MG63 (cell line): Measurements from ENCODE around the gene TPPP2. TPM values are rescaled to one million over a fixed set of nuclear protein-coding genes. Genes with fewer than 3 reads are reported as not detected.

ENCODE experiments used
- DNase-seq: peaks from one replicate; pipeline ENCODE4 v3.0.0-alpha.2; 2020
- H3K27me3 ChIP-seq: fragments of 250-450 bp; sonication (Bioruptor Pico); 2 replicates; pipeline ENCODE4 v1.5.1; 2020; ENCODE audit warnings: mild to moderate bottlenecking, moderate library complexity
- H3K36me3 ChIP-seq: fragments of 250-450 bp; sonication (Bioruptor Pico); 2 replicates; pipeline ENCODE4 v1.5.1; 2020; ENCODE audit warnings: mild to moderate bottlenecking, moderate library complexity
- H3K4me3 ChIP-seq: fragments of 250-450 bp; sonication (Bioruptor Pico); 2 replicates; pipeline ENCODE4 v1.5.1; 2020; ENCODE audit warnings: mild to moderate bottlenecking, moderate library complexity
- H3K9me3 ChIP-seq: fragments of 250-450 bp; sonication (Bioruptor Pico); 2 replicates; pipeline ENCODE4 v1.5.1; 2020; ENCODE audit warnings: mild to moderate bottlenecking, moderate library complexity
- total RNA-seq: library from RNA; depleted of rRNA; stranded (reverse); fragments of >200 nt; shearing (Covaris generic); gene quantifications from 2 replicates; pipeline ENCODE4 v1.2.3, GENCODE V29; 2014; ENCODE audit warnings: low replicate concordance

The TPPP2 gene
- total RNA-seq, 1 experiment from 2014 or later, result not detected

DNA sequence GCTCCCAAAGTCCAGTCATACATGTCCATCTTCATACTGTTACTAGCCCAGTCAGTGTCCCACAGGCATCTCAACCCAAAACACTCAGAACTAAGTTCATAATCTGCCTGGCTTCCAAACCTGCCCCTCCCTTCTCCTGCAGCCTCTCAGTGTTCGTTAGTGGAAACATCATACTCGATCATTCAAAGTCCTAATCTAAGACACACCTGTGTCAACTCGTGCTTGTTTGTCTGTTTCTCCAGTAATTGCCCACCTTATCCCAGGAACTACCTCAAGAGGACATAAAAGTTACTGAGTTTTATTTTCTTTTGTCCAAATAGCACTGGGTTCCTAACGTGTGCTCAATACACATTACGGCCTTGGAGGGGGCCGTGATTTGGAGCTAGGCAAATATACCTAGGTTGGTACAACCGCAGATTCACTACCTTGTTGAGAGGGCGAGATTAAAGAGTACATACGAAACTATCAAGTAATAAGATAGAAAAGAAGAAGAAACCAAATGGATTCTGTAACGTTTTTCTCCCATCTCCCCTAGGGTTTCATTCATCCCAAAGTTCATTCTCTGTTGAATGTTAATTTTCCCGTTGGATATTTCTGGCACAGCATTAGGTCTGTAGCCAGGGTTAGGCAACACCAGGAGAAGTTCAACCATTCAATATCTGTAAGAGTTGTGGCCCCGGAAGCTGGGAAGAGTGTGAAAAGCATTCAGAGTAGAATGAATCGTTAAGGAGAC is 30.8 kb downstream of the TPPP2 start:
- no peak for DNase-seq
- Histone ChIP-seq H3K36me3 (no peaks in the 10 kb centered on the region), H3K27me3 (no peaks in the 10 kb centered on the region), H3K4me3 (no peak overlapping the region), H3K9me3 (no peaks in the 10 kb centered on the region)

DNA sequence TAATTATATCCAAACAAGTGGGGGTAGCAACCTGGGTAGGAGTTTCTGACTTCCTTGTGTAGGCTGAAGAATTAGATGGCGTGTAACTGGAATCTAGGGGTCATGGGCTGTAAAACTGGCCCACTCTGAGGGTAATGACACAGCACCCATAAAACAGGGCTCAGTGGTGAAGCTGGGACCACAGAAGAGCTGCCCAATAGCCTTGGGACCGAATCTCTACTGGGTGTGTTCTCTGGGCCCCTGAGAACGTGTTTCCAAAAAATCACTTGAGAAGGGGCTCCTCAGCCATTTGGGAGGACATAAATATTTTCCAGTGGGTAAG is 31.3 kb downstream of the TPPP2 start:
- no peak for DNase-seq
- Histone ChIP-seq H3K4me3 (no peak overlapping the region), H3K27me3 (no peaks in the 10 kb centered on the region), H3K36me3 (no peaks in the 10 kb centered on the region), H3K9me3 (no peaks in the 10 kb centered on the region)

DNA sequence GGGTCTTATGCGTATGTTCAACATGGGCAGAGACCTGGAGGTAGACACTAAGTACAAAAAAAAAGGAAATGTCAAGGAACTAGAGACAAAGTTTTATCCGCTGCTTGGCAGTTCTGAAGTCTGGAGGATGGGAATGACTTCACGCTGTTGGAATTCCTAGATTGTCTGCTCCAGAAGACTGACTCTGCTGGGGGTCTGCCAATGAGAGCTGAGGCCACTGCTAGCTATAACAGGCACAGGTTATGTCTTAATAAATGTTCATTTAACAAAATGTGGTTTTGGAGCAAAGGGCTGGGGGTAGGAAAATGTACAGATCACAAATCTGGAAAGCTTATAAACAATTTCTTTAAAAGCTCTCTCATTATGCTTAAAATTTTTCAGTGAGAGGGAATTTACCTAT is 33.5 kb downstream of the TPPP2 start:
- no peaks in the 10 kb centered on the region for H3K36me3 ChIP-seq
- no peaks in the 10 kb centered on the region for H3K9me3 ChIP-seq
- no peak overlapping the region for H3K4me3 ChIP-seq
- peak; percentile 39 for DNase-seq
- no peaks in the 10 kb centered on the region for H3K27me3 ChIP-seq

DNA sequence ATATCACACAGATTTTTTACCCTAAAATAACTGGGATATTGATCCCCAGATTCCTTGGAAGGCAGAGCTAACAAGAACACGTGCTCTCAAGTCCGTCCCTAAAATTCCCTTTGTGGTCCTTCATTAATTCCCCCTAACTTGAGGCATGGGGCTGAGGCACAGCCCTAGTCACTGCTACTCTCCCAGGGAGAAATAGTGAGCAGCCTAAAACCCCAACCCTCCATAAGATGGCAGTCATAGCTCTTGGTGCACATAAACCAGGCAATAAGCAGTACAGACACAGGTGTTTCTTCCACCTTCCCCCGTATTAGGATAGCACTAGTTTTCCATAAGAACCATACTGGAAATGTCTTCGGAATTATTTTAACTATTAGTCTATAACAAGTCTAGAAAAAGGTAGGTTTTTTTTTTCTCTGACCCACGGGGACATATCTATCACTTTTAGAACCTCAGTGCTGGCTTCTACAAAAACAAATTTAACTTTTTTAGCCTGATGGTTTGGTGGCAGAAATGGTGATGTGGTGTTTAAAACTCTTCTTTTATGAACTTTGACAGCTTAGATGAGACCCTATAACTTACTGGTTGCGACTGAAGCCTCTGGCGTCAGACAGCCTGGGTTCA is 37.0 kb downstream of the TPPP2 start:
- Histone ChIP-seq H3K27me3 (no peaks in the 10 kb centered on the region), H3K9me3 (no peaks in the 10 kb centered on the region), H3K4me3 (no peak overlapping the region), H3K36me3 (no peaks in the 10 kb centered on the region)
- DNase-seq, result no peak

DNA sequence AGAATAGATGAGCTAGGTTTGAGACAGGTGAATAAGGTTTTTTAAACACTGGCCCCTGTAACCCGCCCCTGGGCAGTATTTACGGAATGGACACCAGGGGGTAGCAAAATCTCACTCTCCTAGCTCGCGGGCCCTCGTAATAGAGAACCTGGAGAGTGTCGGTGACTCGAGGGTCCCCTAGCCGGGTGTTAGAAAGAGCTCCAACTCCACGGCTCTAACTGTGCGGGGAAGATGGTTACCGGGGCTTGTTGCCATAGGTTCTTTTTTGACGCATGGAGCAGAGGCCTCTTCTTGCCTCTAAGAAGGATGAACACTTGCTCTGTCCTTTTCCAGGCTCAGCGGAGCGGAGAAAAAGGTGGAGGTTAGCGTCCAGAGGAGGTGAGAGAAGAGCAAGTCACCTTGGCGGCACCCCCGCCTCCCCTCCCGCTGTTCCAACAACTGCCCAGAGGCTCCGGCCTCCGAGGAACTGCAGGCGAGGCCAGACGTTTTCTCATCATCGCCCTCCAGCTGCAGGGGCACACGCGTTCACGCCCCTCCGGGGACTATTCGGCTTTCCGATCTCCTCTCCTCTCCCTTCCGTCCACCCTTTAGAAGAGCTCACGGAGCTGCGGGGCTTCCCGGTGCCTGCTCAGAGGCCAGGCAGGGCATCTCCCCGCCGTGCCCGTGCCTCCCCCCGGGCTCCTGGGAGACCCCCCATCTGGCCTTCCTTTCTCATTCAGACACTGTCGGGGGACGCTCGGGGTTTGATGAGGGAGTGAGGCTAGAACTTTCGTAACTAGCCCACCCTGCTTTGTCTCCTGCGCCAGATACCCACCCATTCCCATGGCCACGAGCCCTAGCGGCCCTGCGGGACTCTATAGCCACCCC is 38.7 kb downstream of the TPPP2 start:
- no peaks in the 10 kb centered on the region for H3K9me3 ChIP-seq
- H3K27me3 ChIP-seq, result no peaks in the 10 kb centered on the region
- no peak for DNase-seq
- H3K36me3 ChIP-seq, result no peaks in the 10 kb centered on the region
- no peak overlapping the region for H3K4me3 ChIP-seq

DNA sequence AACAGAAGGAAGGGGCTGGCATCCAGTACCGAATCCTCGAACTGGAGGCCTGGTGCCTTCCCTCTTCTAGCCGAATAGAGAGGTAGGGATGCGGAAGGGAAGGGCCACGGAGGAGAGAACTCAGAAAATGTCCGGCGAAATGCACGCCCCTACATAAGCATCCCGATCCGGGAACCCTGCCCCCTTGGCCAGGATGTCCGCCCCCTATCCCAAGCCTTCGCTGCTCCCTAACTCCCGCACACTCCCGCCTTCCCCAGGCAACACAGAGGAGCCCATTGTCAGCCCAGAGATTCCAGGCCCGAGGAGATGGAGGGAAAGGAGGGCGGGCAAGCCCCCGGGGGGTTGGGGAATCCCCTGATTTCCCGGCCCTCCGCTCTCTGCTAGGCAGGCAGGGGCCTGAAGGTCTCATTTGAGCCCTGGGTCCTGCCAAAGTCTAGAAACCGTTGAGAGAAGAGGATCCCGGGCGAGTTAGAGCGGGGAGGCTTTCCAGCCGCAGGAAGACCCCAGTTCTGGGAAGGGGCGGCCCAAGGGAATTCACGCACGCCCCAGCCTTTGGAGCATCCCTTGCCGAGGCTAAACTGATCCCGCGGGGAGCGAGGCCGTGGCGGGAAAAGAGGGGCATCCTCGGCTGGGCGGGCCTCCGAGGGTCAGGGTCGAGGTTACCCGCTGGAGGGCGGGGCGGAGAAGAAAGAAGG is 39.5 kb downstream of the TPPP2 start:
- H3K36me3 ChIP-seq, result no peaks in the 10 kb centered on the region
- no peak for DNase-seq
- H3K9me3 ChIP-seq, result no peaks in the 10 kb centered on the region
- no peaks in the 10 kb centered on the region for H3K27me3 ChIP-seq
- H3K4me3 ChIP-seq, result peak overlapping the region; percentile 42

DNA sequence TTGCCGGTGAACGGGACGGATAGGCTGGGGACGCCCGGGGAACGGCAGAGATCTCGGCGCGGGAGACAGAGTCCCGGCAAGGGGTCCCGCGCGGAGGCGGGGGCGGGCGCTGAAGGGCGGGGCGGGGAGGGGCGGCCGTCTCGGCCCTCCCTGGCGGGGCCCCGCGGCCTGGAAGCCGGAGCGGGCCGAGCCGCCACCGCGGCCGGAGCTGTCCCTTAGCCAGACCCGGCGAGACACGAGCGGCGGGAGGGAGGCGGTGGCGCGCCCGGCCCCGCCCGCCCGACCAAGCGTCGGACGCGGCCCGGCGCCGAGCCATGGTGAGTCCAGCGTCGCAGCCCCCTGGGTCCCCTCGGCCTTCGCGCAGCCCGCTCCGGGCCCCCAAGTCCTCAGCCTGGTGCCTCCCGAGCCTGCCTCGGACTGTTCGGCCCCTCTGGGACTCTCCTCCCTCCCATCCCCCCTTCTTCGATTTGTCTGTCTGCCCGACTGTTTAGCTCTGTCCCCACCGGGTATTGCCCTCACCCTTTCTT is 40.1 kb downstream of the TPPP2 start, which contains the start of gene ARHGEF40:
Gene ARHGEF40, plus strand, starts transcription at position 222 of the 527 bp plus-strand sequence. Its CDS starts 93 bp downstream, at position 315.
- Histone ChIP-seq H3K27me3 (no peaks in the 10 kb centered on the region), H3K36me3 (no peaks in the 10 kb centered on the region), H3K4me3 (peak within 1 kb of the TSS; percentile 60), H3K9me3 (no peaks in the 10 kb centered on the region)
- DNase-seq, result peak; percentile 43

DNA sequence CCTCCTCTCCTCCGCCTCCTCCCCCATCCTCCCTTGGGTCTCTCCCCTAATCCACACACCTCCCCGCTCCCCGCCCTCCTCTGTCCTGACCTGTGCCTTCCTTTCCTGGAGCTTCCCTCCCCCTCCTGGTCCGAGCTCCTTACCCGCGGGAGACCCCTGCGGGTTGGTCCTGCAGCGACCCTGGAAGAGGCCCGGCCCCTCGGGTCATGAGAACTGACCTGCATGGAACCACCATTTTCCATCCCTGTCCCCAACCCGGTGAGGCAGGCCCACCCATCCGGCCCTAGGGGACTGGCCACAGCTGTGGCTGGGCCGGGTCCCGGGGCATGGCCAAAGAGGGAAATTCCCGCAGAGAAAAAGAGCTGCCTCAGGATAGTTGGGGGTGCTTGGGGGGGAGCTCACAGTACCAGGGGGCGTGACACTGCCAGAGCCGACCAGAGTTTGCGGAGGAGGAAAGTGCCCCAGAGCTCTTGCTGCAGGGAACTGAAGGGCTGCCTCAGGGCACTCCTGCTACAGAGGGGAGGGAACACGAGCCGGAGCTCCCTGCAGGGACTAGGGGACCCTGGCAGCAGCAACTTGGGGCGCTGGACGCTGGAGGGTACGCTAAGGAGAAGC is 40.7 kb downstream of the TPPP2 start:
- no peaks in the 10 kb centered on the region for H3K27me3 ChIP-seq
- H3K4me3 ChIP-seq, result peak overlapping the region; percentile 60
- DNase-seq, result peak; percentile 50
- no peaks in the 10 kb centered on the region for H3K36me3 ChIP-seq
- H3K9me3 ChIP-seq, result no peaks in the 10 kb centered on the region

DNA sequence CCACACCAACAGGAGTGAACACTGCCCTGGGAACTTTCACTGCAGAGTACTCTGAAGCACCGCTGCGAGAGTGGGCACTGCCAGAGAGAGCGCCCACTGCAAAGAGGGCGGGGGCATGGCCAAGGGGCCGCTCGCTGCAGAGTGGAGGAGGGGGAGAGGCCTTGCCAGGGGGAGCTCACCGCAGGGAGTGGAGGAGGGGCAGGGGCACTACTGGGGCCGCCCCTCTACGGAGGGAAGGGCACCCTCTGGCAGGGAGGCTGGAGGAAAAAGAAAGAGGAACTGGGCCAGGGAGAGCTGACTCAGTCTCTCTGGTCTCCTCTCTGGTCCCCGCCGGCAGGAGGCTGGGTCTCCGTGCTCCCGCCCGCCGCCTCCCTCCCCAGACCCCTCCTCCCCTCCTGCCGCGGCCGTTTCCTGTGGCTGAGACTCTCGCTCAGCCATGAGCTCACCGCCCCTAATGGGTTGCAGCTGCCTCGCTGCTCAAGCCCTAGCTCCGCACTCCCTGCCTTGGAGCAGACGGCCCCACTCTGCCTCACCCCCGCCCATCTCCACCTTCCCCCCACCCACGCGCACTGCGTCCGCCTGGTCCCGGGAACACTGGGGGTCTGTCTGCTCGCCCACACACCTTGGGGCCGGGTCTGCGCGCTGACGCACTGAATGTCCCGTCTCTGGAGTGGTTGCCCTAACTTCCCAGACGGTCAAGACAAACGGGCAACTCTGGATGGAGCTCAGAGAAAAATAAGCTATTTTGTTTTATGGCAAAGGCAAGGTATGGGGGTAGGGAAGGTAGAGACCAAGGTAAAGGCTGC is 41.4 kb downstream of the TPPP2 start:
- no peaks in the 10 kb centered on the region; the same call in 1 of the 2 replicates for H3K36me3 ChIP-seq
- H3K27me3 ChIP-seq, result no peaks in the 10 kb centered on the region
- peak overlapping the region; percentile 60 for H3K4me3 ChIP-seq
- no peaks in the 10 kb centered on the region for H3K9me3 ChIP-seq
- peak; percentile 90 for DNase-seq

DNA sequence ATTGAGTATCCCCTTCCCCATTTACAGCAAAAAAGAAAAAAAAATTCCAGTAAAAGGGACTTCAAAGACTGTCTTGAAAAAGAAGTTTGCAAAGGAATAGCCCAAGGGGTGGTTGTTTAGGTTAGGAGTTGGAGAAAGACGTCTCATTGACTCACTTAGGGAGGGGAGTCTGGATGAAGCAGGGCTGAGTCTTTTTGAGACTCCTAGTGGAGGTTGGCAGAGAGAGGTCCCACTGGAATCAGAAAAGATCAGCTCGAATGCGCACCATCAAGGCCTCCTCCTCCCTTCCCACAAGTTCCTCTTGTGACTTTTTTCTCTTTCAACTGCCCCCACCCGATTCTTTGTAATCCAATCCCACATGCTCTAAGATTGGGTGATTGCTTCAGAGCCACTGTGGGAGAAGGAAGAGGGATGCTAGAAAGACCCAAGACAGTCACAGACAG is 42.0 kb downstream of the TPPP2 start:
- Histone ChIP-seq H3K9me3 (no peaks in the 10 kb centered on the region), H3K27me3 (no peaks in the 10 kb centered on the region), H3K4me3 (peak overlapping the region; percentile 60), H3K36me3 (no peaks in the 10 kb centered on the region; the same call in none of the 2 replicates)
- peak; percentile 14 for DNase-seq

DNA sequence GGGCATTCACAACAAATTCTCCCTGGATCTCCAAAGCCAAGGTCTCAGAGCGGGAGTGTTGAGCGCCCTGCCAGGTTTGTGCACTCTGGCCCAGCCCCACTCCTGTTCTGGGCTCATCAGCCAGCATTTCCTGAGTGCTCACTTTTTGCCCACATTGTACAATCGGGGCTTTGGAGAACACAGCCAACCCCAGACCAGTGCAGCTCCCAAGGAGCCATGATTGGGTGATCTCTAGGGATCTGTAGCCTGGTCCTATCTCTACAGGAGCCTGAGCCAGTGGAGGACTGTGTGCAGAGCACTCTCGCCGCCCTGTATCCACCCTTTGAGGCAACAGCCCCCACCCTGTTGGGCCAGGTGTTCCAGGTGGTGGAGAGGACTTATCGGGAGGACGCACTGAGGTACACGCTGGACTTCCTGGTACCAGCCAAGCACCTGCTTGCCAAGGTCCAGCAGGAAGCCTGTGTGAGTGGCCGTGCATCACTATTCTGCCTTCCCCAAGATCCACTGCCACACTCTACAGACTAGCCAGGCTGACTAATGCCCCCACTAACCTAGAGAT is 42.8 kb downstream of the TPPP2 start:
- H3K9me3 ChIP-seq, result no peaks in the 10 kb centered on the region
- no peak overlapping the region for H3K4me3 ChIP-seq
- H3K36me3 ChIP-seq, result no peaks in the 10 kb centered on the region; the same call in none of the 2 replicates
- H3K27me3 ChIP-seq, result no peaks in the 10 kb centered on the region
- no peak for DNase-seq

DNA sequence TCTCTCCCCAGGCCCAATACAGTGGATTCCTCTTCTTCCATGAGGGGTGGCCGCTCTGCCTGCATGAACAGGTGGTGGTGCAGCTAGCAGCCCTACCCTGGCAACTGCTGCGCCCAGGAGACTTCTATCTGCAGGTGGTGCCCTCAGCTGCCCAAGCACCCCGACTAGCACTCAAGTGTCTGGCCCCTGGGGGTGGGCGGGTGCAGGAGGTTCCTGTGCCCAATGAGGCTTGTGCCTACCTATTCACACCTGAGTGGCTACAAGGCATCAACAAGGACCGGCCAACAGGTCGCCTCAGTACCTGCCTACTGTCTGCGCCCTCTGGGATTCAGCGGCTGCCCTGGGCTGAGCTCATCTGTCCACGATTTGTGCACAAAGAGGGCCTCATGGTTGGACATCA is 43.9 kb downstream of the TPPP2 start:
- Histone ChIP-seq H3K9me3 (no peaks in the 10 kb centered on the region), H3K4me3 (no peak overlapping the region), H3K27me3 (no peaks in the 10 kb centered on the region), H3K36me3 (no peaks in the 10 kb centered on the region; the same call in none of the 2 replicates)
- DNase-seq, result no peak

DNA sequence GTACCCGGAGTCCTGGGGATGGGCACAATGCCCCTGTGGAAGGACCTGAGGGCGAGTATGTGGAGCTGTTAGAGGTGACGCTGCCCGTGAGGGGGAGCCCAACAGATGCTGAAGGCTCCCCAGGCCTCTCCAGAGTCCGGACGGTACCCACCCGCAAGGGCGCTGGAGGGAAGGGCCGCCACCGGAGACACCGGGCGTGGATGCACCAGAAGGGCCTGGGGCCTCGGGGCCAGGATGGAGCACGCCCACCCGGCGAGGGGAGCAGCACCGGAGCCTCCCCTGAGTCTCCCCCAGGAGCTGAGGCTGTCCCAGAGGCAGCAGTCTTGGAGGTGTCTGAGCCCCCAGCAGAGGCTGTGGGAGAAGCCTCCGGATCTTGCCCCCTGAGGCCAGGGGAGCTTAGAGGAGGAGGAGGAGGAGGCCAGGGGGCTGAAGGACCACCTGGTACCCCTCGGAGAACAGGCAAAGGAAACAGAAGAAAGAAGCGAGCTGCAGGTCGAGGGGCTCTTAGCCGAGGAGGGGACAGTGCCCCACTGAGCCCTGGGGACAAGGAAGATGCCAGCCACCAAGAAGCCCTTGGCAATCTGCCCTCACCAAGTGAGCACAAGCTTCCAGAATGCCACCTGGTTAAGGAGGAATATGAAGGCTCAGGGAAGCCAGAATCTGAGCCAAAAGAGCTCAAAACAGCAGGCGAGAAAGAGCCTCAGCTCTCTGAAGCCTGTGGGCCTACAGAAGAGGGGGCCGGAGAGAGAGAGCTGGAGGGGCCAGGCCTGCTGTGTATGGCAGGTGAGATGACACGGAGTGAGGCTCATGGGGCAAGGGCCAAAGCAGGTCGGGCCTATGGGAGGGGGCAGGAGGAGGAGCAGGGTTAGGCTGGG is 44.6 kb downstream of the TPPP2 start:
- Histone ChIP-seq H3K9me3 (no peaks in the 10 kb centered on the region), H3K27me3 (no peaks in the 10 kb centered on the region), H3K36me3 (no peaks in the 10 kb centered on the region; the same call in none of the 2 replicates), H3K4me3 (no peak overlapping the region)
- no peak for DNase-seq

DNA sequence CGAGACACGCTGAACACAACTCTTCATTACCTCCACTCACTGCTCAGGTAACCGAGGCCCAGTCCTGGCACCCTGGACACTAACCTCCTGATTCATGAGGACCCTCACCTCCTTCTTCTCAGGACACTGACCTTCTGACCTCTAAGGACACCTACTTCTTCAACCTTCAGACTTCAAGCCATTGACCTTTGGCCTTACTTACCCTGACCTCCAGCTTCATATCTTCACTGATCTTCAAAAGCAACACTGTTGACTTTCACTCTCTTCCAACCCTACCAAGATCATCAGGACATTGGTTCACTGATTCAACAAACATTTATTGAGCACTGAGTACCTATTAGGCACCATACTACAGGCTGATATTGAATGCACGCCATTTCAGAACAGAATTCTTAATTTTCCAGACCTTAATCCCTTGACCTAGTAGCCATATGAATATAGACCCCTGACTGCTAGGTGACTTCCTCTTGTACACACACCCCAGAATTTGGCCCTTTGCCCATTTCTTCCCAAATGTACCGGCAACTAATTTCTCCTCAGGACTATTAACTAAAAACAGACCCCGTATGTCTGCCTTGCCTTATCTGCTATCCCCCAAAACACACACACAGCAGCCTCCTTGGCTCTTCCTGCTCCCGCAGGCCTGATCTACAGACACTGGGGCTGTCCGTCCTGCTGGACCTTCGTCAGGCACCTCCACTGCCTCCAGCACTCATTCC is 45.9 kb downstream of the TPPP2 start:
- DNase-seq, result no peak
- H3K9me3 ChIP-seq, result no peaks in the 10 kb centered on the region
- H3K27me3 ChIP-seq, result no peaks in the 10 kb centered on the region
- no peaks in the 10 kb centered on the region; the same call in none of the 2 replicates for H3K36me3 ChIP-seq
- H3K4me3 ChIP-seq, result no peak overlapping the region
